Fibroblast of pulmonary artery (primary cell): Measurements from ENCODE around the gene FLT3.

Experiments used
- DNase-seq: peaks from one replicate; pipeline ENCODE4 v3.0.0-alpha.2; 2010; ENCODE audit warnings: low read depth
- H3K4me3 ChIP-seq: replicated peaks from 2 replicates; pipeline ENCODE4 v1.5.1; 2011; ENCODE audit warnings: low read depth, mild to moderate bottlenecking, control low read depth, low read length, moderate library complexity
- CTCF ChIP-seq: IDR thresholded peaks from 2 replicates; pipeline ENCODE4 v1.5.1; 2011; ENCODE audit warnings: mild to moderate bottlenecking, control low read depth, low read length, inconsistent platforms; ENCODE audit errors: missing control alignments

FLT3 gene

GRCh38 chr13:28045861-28046260 lies 54.5 kb downstream of the FLT3 start:
- no peak overlapping the region for H3K4me3 ChIP-seq
- DNase-seq = no peak
- TF ChIP-seq CTCF = no peak

GRCh38 chr13:28044608-28045007 lies 55.8 kb downstream of the FLT3 start:
- no peak for TF ChIP-seq CTCF
- DNase-seq = no peak
- H3K4me3 ChIP-seq = no peak overlapping the region

GRCh38 chr13:28043224-28043623 lies 57.2 kb downstream of the FLT3 start:
- no peak overlapping the region for H3K4me3 ChIP-seq
- no peak for DNase-seq
- TF ChIP-seq CTCF = no peak

GRCh38 chr13:28041501-28041900 lies 58.9 kb downstream of the FLT3 start:
- no peak for TF ChIP-seq CTCF
- no peak overlapping the region for H3K4me3 ChIP-seq
- no peak for DNase-seq

GRCh38 chr13:28041031-28041461 lies 59.3 kb downstream of the FLT3 start:
- no peak overlapping the region for H3K4me3 ChIP-seq
- TF ChIP-seq CTCF = no peak
- DNase-seq = peak; percentile 20

GRCh38 chr13:28037399-28037798 lies 63.0 kb downstream of the FLT3 start:
- no peak for DNase-seq
- H3K4me3 ChIP-seq = no peak overlapping the region
- no peak for TF ChIP-seq CTCF

- DNase-seq = no peak
- no peak for TF ChIP-seq CTCF
These were observed 65.1 kb downstream of the FLT3 start for GRCh38 chr13:28035146-28035782.

More at GRCh38 chr13:28035146-28035782, 65.1 kb downstream of the FLT3 start:
- H3K4me3 ChIP-seq = no peak overlapping the region
